HG02840 (cell line): Measurements from ENCODE around the gene PRSS58.

ENCODE experiments used
- ATAC-seq: cut with Tn5 transposase; IDR thresholded peaks from one replicate; pipeline ENCODE4 v1.9.1; 2021; ENCODE audit warnings: mild to moderate bottlenecking, moderate library complexity, moderate number of reproducible peaks; ENCODE audit not compliant: unreplicated experiment, low FRiP score

The PRSS58 gene

DNA sequence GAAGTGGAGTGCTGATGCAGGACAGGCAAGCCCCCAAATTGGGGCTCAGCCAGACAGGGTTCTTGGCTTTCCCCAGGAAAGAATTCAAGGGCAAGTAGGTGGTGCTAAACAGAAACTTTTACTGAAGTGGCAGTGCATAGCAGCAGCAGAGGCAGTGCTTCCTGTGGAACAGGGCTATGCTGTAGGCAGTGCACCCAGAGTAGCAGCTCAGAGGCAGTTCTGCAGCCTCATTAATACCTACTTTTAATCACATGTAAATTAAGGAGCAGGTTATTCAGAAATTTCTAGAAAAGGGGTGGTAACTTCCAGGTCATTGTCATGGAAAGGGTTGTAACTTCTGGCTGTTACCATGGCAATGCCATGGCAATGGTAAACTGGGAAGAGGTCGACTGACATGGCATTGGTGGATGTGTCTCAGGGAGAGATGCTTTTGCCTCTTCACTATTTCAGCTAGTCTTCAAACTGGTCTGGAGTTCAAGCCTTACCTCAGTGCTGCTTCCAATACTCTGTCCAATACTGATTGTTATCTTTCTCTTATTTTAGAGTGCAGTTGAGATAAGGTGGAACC lies 29.2 kb downstream of the PRSS58 start:
- no peak for ATAC-seq
